SK-N-SH (cell line): ENCODE measurements around the gene MAP3K5.

Experiments
- EP300 ChIP-seq, 2 experiments: IDR thresholded peaks; 2 replicates each; pipeline versions ENCODE4 v1.4.0 to v1.6.1; 2012; ENCODE audit warnings: borderline replicate concordance in 1 of 2, low read depth in 1 of 2, low read length in 1 of 2
- POLR2AphosphoS5 ChIP-seq: IDR thresholded peaks from 2 replicates; pipeline ENCODE4 v1.6.1; 2012; ENCODE audit warnings: low read depth, low read length
- TAF1 ChIP-seq: IDR thresholded peaks from 2 replicates; pipeline ENCODE4 v1.6.1; 2012; ENCODE audit warnings: low read depth, mild to moderate bottlenecking, low read length, moderate library complexity, borderline replicate concordance
- TF ChIP-seq, protein P1 (sequence below): fragments of 200-600 bp; sonication (generic); IDR thresholded peaks from 2 replicates; pipeline ENCODE4 v1.6.1; 2017; ENCODE audit warnings: antibody characterized with exemption, mild to moderate bottlenecking, moderate library complexity

DNA sequence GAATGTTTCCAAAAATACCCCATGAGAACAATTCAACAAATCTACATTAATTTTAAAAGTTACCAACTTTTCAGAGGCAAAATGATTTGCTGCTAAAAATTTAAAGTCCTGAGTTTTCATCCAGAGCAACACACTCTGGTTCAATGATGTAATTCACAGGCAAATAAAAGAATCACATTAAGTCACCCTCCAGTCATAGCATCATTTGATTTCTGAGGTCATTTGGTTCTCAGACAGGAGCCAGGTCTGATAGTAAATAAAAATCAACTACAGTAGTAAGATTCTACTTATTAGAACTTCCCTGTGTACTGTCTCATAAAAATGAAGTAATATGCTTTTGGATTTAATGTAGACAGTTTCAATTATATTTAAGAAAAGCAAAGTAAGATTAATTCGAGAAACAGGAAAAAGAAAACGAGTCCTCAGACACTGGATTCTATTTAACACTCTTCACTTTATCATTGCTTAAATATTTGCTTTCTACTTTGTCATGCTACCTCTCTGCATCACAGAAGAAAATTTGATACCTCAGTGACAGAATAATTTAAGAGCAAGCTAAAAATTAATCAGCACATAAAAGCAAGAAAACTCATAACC is 267.8 kb downstream of the MAP3K5 start:
- TF ChIP-seq, protein P1, sequence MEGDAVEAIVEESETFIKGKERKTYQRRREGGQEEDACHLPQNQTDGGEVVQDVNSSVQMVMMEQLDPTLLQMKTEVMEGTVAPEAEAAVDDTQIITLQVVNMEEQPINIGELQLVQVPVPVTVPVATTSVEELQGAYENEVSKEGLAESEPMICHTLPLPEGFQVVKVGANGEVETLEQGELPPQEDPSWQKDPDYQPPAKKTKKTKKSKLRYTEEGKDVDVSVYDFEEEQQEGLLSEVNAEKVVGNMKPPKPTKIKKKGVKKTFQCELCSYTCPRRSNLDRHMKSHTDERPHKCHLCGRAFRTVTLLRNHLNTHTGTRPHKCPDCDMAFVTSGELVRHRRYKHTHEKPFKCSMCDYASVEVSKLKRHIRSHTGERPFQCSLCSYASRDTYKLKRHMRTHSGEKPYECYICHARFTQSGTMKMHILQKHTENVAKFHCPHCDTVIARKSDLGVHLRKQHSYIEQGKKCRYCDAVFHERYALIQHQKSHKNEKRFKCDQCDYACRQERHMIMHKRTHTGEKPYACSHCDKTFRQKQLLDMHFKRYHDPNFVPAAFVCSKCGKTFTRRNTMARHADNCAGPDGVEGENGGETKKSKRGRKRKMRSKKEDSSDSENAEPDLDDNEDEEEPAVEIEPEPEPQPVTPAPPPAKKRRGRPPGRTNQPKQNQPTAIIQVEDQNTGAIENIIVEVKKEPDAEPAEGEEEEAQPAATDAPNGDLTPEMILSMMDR = no peak
- TF ChIP-seq EP300 (IDR thresholded peaks at IDR 0.05; ENCODE audit: borderline replicate concordance in 1 of 2, low read depth in 1 of 2, low read length in 1 of 2) (no peak), POLR2AphosphoS5 (no peak), TAF1 (no peak)
